Uterus (tissue), 4 donors: Measurements from ENCODE around the gene RASSF1. TPM values are rescaled to one million over a fixed set of nuclear protein-coding genes. Genes with fewer than 3 reads are reported as not detected.

Source experiments
- DNase-seq, 2 donors: peaks; one replicate each; pipeline ENCODE4 v3.0.0-alpha.2; 2019 to 2020
- H3K27ac ChIP-seq, 2 donors: fragments of 200-600 bp; sonication (generic); 1 replicate in 1 of 2; 2 replicates in 1 of 2; pipeline ENCODE4 v1.5.1; 2016 to 2018
- H3K27me3 ChIP-seq, 2 donors: fragments of 200-600 bp; sonication (generic); one replicate each; pipeline ENCODE4 v1.5.1; 2018 to 2019; ENCODE audit warnings: control low read depth in 1 of 2
- H3K36me3 ChIP-seq, 2 donors: fragments of 200-600 bp; sonication (generic); one replicate each; pipeline ENCODE4 v1.5.1; 2019; ENCODE audit warnings: control low read depth in 1 of 2
- H3K4me1 ChIP-seq, 2 donors: fragments of 200-600 bp; sonication (generic); one replicate each; pipeline ENCODE4 v1.5.1; 2018 to 2019; ENCODE audit warnings: control low read depth in 1 of 2
- H3K4me3 ChIP-seq, 2 donors: fragments of 200-600 bp; sonication (generic); 1 replicate in 1 of 2; 2 replicates in 1 of 2; pipeline ENCODE4 v1.5.1; 2018 to 2019; ENCODE audit warnings: mild to moderate bottlenecking in 1 of 2
- H3K9me3 ChIP-seq, 2 donors: fragments of 200-600 bp; sonication (generic); one replicate each; pipeline ENCODE4 v1.5.1; 2019; ENCODE audit warnings: control low read depth in 1 of 2
- CTCF ChIP-seq, 4 experiments: fragments of 200-600 bp in 2 of 4; fragments of 450-650 bp in 2 of 4; sonication (generic) in 2 of 4; IDR thresholded peaks; one replicate each; pipeline ENCODE4 v1.5.1; 2016 to 2019; ENCODE audit warnings: antibody characterized with exemption in 4 of 4, mild to moderate bottlenecking in 2 of 4, moderate library complexity in 1 of 4
- POLR2A ChIP-seq, 2 donors: fragments of 450-650 bp; IDR thresholded peaks; one replicate each; pipeline ENCODE4 v1.6.1; 2016; ENCODE audit warnings: antibody characterized with exemption in 2 of 2, mild to moderate bottlenecking in 1 of 2, moderate library complexity in 1 of 2
- intact Hi-C: fragments of 100-400 bp; cut with DNase I; formaldehyde crosslinking; loops from one replicate; pipeline ENCODE4 v1.15.1; 2023; ENCODE audit warnings: low total_unique reads
- total RNA-seq, 4 donors: library from RNA; depleted of rRNA in 3 of 4; stranded (reverse); fragments of >200 nt in 3 of 4; gene quantifications; one replicate each; pipeline versions ENCODE4 v1.1.0 to v1.2.4, GENCODE V29; 2014 to 2023
- donor health status: DM: yes; HTN: yes; CAD: no.

RASSF1 gene
- total RNA-seq, 4 donors from 2014 or later: 42.1 to 114 (median 44.6) TPM

GRCh38 chr3:50358911-50359759 is 18.5 kb upstream of the RASSF1 start, which contains the start of gene TMEM115:
Gene TMEM115 (minus strand): TSS chr3:50359521. CDS start chr3:50359063, 458 bp downstream.
- Histone ChIP-seq H3K4me3 (peak within 1 kb of the TSS; percentile 67 to 91), H3K4me1 (peaks cover 16 to 27% of the 10 kb centered on the region in 2 donors), H3K27ac (peak within 1 kb of the TSS; percentile 89 to 93), H3K36me3 (no peaks in the 10 kb centered on the region), H3K9me3 (no peaks in the 10 kb centered on the region), H3K27me3 (no peaks in the 10 kb centered on the region)
- peak; percentile 95 to 99 for DNase-seq
- peak in 1 of 4 experiments; percentile 31 for TF ChIP-seq CTCF (IDR thresholded peaks at IDR 0.05)
- peak; percentile 56 to 71 for TF ChIP-seq POLR2A (IDR thresholded peaks at IDR 0.05)
- intact Hi-C loops: no loop called here

- no peaks in the 10 kb centered on the region for H3K36me3 ChIP-seq
- no peaks in the 10 kb centered on the region for H3K27me3 ChIP-seq
- intact Hi-C loops: no loop called here
- peak overlapping the region; percentile 67 to 91 for H3K4me3 ChIP-seq
- TF ChIP-seq POLR2A (IDR thresholded peaks at IDR 0.05): no peak
- TF ChIP-seq CTCF (IDR thresholded peaks at IDR 0.05): no peak
- DNase-seq: no peak
- peak overlapping the region; percentile 89 to 93 for H3K27ac ChIP-seq
- peaks cover 16 to 27% of the 10 kb centered on the region in 2 donors for H3K4me1 ChIP-seq
- H3K9me3 ChIP-seq: no peaks in the 10 kb centered on the region
Measured at GRCh38 chr3:50358355-50358910, 17.8 kb upstream of the RASSF1 start.

- peak overlapping the region; percentile 8 to 93 for H3K27ac ChIP-seq
- intact Hi-C loops: no loop called here
- no peaks in the 10 kb centered on the region for H3K27me3 ChIP-seq
- H3K36me3 ChIP-seq: no peaks in the 10 kb centered on the region
- DNase-seq: no peak
- peak overlapping the region; percentile 67 to 91 for H3K4me3 ChIP-seq
- peaks cover 16 to 27% of the 10 kb centered on the region in 2 donors for H3K4me1 ChIP-seq
- no peak for TF ChIP-seq CTCF (IDR thresholded peaks at IDR 0.05)
- no peak for TF ChIP-seq POLR2A (IDR thresholded peaks at IDR 0.05)
- H3K9me3 ChIP-seq: no peaks in the 10 kb centered on the region
Measured at GRCh38 chr3:50357481-50357880, 16.8 kb upstream of the RASSF1 start.

- no peaks in the 10 kb centered on the region for H3K27me3 ChIP-seq
- DNase-seq: no peak
- intact Hi-C loops: no loop called here
- no peak for TF ChIP-seq POLR2A (IDR thresholded peaks at IDR 0.05)
- no peak for TF ChIP-seq CTCF (IDR thresholded peaks at IDR 0.05)
- no peak overlapping the region for H3K27ac ChIP-seq
- peak overlapping the region in 1 of 2 donors; percentile 67 for H3K4me3 ChIP-seq
- peaks cover 16 to 31% of the 10 kb centered on the region in 2 donors for H3K4me1 ChIP-seq
- no peaks in the 10 kb centered on the region for H3K9me3 ChIP-seq
- H3K36me3 ChIP-seq: no peaks in the 10 kb centered on the region
Measured at GRCh38 chr3:50356553-50356952, 15.9 kb upstream of the RASSF1 start.
